Measurements from ENCODE around the gene MYO15B.

- TF ChIP-seq CTCF (IDR thresholded peaks at IDR 0.05; ENCODE audit: insufficient read depth, low read length) (no peak), GABPA (IDR thresholded peaks at IDR 0.05; ENCODE audit: low read depth) (no peak)
These were observed 14.1 kb upstream of the MYO15B start for GRCh38 chr17:75573540-75573957.
